ENCODE results near the gene HSD17B1. TPM values are rescaled to one million over a fixed set of nuclear protein-coding genes. Genes with fewer than 3 reads are reported as not detected.

The HSD17B1 gene
- total and polyA plus RNA-seq, 2 of the 4 experiments (the other 2 are of a cell fraction): 0.72 to 1.4 TPM

DNA sequence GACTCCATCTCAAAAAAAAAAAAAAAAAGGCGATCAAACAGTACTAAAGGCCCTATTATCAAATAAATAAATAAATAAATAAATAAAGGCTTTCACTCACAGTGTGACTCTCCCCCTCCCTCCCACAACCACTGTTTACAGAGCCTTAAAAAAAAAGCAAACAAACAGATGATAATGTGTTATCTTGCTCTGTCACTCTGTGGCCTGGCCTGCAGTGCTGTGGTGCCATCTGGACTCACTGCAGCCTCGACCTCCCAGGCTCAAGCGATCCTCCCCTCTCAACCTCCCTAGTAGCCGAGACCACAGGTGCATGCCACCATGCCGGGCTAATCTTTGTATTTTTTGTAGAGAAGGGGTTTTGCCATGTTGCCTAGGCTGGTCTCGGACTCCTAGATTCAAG, 24.8 kb upstream of the HSD17B1 start:
- H4K20me1 ChIP-seq (ENCODE audit: insufficient read depth, low read length): no peaks in the 10 kb centered on the region
- POLR2A ChIA-PET (ENCODE audit: unreplicated experiment): interaction anchor here (1.0 kb wide), 1 partner anchor 9 kb away, joined by 4 read pairs; no protein-coding TSS in a partner anchor
- no peak overlapping the region for H3K14ac ChIP-seq (replicated peaks; ENCODE audit: low read depth, low read length)
- no peak overlapping the region for H3K4me2 ChIP-seq (ENCODE audit: low read depth, low read length)
- intact Hi-C loops (cut with micrococcal nuclease): loop anchor here (1.0 to 10.0 kb wide), 5 partner anchors 100 to 566 kb away; no protein-coding TSS in a partner anchor
- peaks cover 17% of the 10 kb centered on the region; the same call in 1 of the 2 replicates for H3K9me1 ChIP-seq (ENCODE audit: insufficient read depth, low read length)
- no peak overlapping the region for H2BK15ac ChIP-seq (ENCODE audit: low read depth, low read length)
- H4K91ac ChIP-seq (ENCODE audit: insufficient read depth, low read depth, low read length): no peak overlapping the region
- peak overlapping the region; percentile 68; the same call in 1 of the 2 replicates for H2BK20ac ChIP-seq (ENCODE audit: low read depth, low read length)
- CTCF ChIA-PET: interaction anchor here (0.5 to 1.3 kb wide), 9 partner anchors 8 to 218 kb away, joined by 3 to 14 read pairs (median 3); partner anchors contain the start of gene NAGLU
- no peak overlapping the region for H3K56ac ChIP-seq (ENCODE audit: extremely low read depth, insufficient read depth, low read length)
- dilution Hi-C loops (cut with HindIII; ENCODE audit: low sequenced_read_pairs, unreplicated experiment): no loop called here
- H2BK5ac ChIP-seq (ENCODE audit: low read depth, low read length, poor library complexity, severe bottlenecking): no peak overlapping the region
- H3K9ac ChIP-seq (ENCODE audit: low read depth, low read length): no peak overlapping the region
- no TSS peak for BruUV-seq (replicated peaks)
- H2AK5ac ChIP-seq (ENCODE audit: low read depth, low read length): 0 out of 2 replicates have a peak overlapping the region, but pooled peaks have one; percentile 76
- no peak for ATAC-seq (ENCODE audit: low read depth)
- TF ChIP-seq CHD1 (IDR thresholded peaks at IDR 0.05; ENCODE audit: low read depth, low read length) (no peak), MXI1 (IDR thresholded peaks at IDR 0.05; ENCODE audit: borderline replicate concordance, low read depth, low read length) (no peak)
- H3K79me1 ChIP-seq (ENCODE audit: low read depth in 1 of 2, low read length in 2 of 2): peaks cover 0 to 16% of the 10 kb centered on the region in 2 experiments; a peak in 2 of 4 replicates
- no peak overlapping the region for H2AK9ac ChIP-seq (replicated peaks; ENCODE audit: low read depth, low read length, poor library complexity)
- peaks cover 23% of the 10 kb centered on the region for H3K4me1 ChIP-seq (ENCODE audit: control insufficient read depth, insufficient read depth, low read length)
- no peaks in the 10 kb centered on the region for H3K27me3 ChIP-seq (ENCODE audit: control insufficient read depth, insufficient read depth, low read length)
- no peak overlapping the region for H3K4me3 ChIP-seq (ENCODE audit: insufficient read depth, low read depth, low read length)
- no peak overlapping the region for H3K18ac ChIP-seq (ENCODE audit: low read depth, low read length)
- DNase-seq: no peak
- H2BK120ac ChIP-seq (ENCODE audit: low read depth, low read length): no peak overlapping the region
- no peak overlapping the region for H4K5ac ChIP-seq (ENCODE audit: low read depth, low read length)
- peak overlapping the region; percentile 32; the same call in 1 of the 2 replicates for H3K4ac ChIP-seq (ENCODE audit: low read depth, low read length)
- no peaks in the 10 kb centered on the region for H3K9me3 ChIP-seq (ENCODE audit: control insufficient read depth, insufficient read depth, low read length)
- no peak overlapping the region for H3K27ac ChIP-seq (ENCODE audit: insufficient read depth, low read length)
- H2AFZ ChIP-seq (replicated peaks; ENCODE audit: low read length, poor library complexity): no peak overlapping the region
- WGBS, 2 experiments (ENCODE audit: extremely low coverage in 2 of 2, insufficient read length in 1 of 2): no CpG with 5 or more reads among the region's 6 CpGs
- no peak overlapping the region for H3K23ac ChIP-seq (ENCODE audit: low read depth, low read length)
- H4K8ac ChIP-seq (ENCODE audit: low read depth in 2 of 2, low read length in 2 of 2): no peak overlapping the region
- H3K36me3 ChIP-seq (ENCODE audit: control insufficient read depth, insufficient read depth, low read length): no peaks in the 10 kb centered on the region
- in situ Hi-C loops (cut with MboI; ENCODE audit: low sequenced_read_pairs): loop anchor here (5.0 to 10.0 kb wide), 2 partner anchors 101 to 303 kb away; no protein-coding TSS in a partner anchor

All from IMR-90 (cell line).